Activated naive CD8-positive, alpha-beta T cell treated with anti-CD3 and anti-CD28 coated beads, Interleukin-2, amount 10 ng/mL, durations not matched to agents 7 days and 5 days (primary cell): Measurements from ENCODE around the gene ZNF766. TPM values are rescaled to one million over a fixed set of nuclear protein-coding genes. Genes with fewer than 3 reads are reported as not detected.
A peak's percentile ranks its signal among the peaks of the same experiment; 100 is the strongest.

Experiments
- microRNA-seq: library from miRNA; unstranded; fragments of <30 nt; microRNA quantifications from one replicate; pipeline ENCODE4 v1.2.0, GENCODE V29; 2022
- total RNA-seq, 2 experiments: library from RNA; stranded (reverse); gene quantifications; one replicate each; pipeline ENCODE4 v1.2.3, GENCODE V29; 2021

Gene ZNF766
- total RNA-seq, 2 experiments from 2014 or later: 37.1 to 38.7 TPM

Small RNAs within 50 kb of the gene (microRNA-seq; reads per million reads assigned to microRNA genes)
- gene MIR643 (18.2 reads per million, percentile 27 among the genes with 10 or more reads in this experiment), gene MIR6801 (not detected)

Other genes with a start within 250 kb of the ZNF766 start
- 10 to 100 TPM; 11.6 to 12.7 TPM for gene ZNF614, start 241.2 kb upstream of the ZNF766 start, total RNA-seq
- gene ZNF432, start 220.7 kb upstream of the ZNF766 start, total RNA-seq: 10 to 100 TPM; 18.3 to 23.8 TPM
- 10 to 100 TPM; 38.4 to 38.6 TPM for gene ZNF841, start 173.8 kb upstream of the ZNF766 start, total RNA-seq
- 10 to 100 TPM; 12.1 to 13.3 TPM for gene ZNF616, start 129.6 kb upstream of the ZNF766 start, total RNA-seq
- 10 to 100 TPM; 25.8 to 29.2 TPM for gene ZNF836, start 98.0 kb upstream of the ZNF766 start, total RNA-seq
- 100 to 1,000 TPM; 184 to 187 TPM for gene PPP2R1A, start 79.5 kb upstream of the ZNF766 start, total RNA-seq
- 10 to 100 TPM; 19.5 to 21.5 TPM for gene ZNF480, start 27.6 kb downstream of the ZNF766 start, total RNA-seq
- gene ZNF610, start 66.7 kb downstream of the ZNF766 start, total RNA-seq: 1 to 10 TPM; 3.3 to 3.9 TPM
- 10 to 100 TPM; 30.1 to 31.1 TPM for gene ZNF880, start 100.3 kb downstream of the ZNF766 start, total RNA-seq
- 10 to 100 TPM; 31.7 to 33.0 TPM for gene ZNF528, start 128.3 kb downstream of the ZNF766 start, total RNA-seq
- gene ZNF534, start 159.6 kb downstream of the ZNF766 start, total RNA-seq: not detected
- gene ZNF578, start 184.0 kb downstream of the ZNF766 start, total RNA-seq: 1 to 10 TPM; 3.4 to 4.7 TPM